ENCODE data around the gene MMAA. TPM values are rescaled to one million over a fixed set of nuclear protein-coding genes. Genes with fewer than 3 reads are reported as not detected.
"Not testable (repeated sequence)": the region's sequence is repeated elsewhere in the genome, so short reads cannot be mapped to it uniquely, and the experiment has no call there.

The MMAA gene
- total RNA-seq, 1 donor from 2014 or later: 7.7 TPM

DNA sequence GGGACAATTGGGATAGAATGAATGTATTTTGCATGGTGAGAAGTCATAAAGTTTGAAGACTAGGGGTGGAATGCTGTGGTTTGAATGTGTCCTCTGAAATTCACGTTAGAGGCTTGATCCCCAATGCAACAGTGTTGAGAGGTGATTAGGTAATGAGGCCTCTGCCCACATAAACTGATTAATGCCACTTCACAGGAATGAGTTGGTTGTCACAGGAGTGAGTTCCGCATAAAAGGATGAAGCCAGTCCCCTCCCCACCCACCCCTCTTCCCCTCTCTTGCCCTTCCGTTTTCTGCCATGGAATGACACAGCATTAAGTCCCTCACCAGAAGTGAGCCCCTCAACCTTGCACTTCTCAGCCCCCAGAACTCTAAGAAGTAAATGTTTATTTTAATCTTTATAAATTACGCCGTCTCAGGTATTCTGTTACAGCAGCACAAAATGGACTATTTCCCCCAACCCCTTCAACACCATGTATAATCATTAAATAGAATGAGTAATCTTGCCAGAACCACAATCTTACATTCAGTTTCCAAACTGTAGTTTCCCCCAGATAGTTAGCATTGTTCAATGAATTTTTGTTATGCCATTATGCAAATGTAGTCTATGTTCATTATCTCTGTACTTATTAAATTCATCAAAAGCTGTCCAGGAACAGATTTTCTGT is 5.5 kb upstream of the MMAA start:
- no peaks in the 10 kb centered on the region for H3K36me3 Mint-ChIP-seq (ENCODE audit: low read depth, unreplicated experiment)
- no peak overlapping the region for H3K4me3 Mint-ChIP-seq (ENCODE audit: unreplicated experiment)
- no peak for TF ChIP-seq CTCF (IDR thresholded peaks at IDR 0.05; ENCODE audit: unreplicated experiment)
- H3K27me3 Mint-ChIP-seq (ENCODE audit: unreplicated experiment): peaks cover 3% of the 10 kb centered on the region
- peaks cover 20% of the 10 kb centered on the region for H3K4me1 Mint-ChIP-seq (ENCODE audit: unreplicated experiment)
- no peaks in the 10 kb centered on the region for H3K9me3 Mint-ChIP-seq (ENCODE audit: unreplicated experiment)
- no peak for DNase-seq (ENCODE audit: low spot score)
- H3K27ac Mint-ChIP-seq (ENCODE audit: unreplicated experiment): no peak overlapping the region

DNA sequence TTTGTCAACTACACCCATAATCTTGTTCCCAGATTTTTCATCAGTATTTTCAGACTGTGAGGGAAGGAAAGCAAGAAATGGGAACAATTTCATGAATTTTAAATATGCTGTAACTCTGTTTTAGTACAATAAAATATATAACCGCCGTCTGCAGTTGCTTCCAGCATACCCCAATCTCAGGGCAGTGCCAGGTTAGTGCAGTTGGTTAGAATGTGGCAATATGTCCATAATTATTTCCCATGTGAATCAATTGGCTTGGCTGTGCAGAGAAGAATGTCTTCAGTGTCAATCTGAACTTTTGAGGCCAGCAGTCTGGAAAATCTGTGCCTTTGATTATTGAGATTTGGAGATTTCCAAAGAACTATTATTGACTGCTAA is 5.0 kb upstream of the MMAA start:
- no peaks in the 10 kb centered on the region for H3K36me3 Mint-ChIP-seq (ENCODE audit: low read depth, unreplicated experiment)
- no peak overlapping the region for H3K27ac Mint-ChIP-seq (ENCODE audit: unreplicated experiment)
- H3K27me3 Mint-ChIP-seq (ENCODE audit: unreplicated experiment): peaks cover 5% of the 10 kb centered on the region
- no peak overlapping the region for H3K4me3 Mint-ChIP-seq (ENCODE audit: unreplicated experiment)
- no peak for DNase-seq (ENCODE audit: low spot score)
- peaks cover 16% of the 10 kb centered on the region for H3K4me1 Mint-ChIP-seq (ENCODE audit: unreplicated experiment)
- no peaks in the 10 kb centered on the region for H3K9me3 Mint-ChIP-seq (ENCODE audit: unreplicated experiment)
- TF ChIP-seq CTCF (IDR thresholded peaks at IDR 0.05; ENCODE audit: unreplicated experiment): no peak

GRCh38 chr4:145618210-145618931 is 814 bp upstream of the MMAA start:
- H3K36me3 Mint-ChIP-seq (ENCODE audit: low read depth, unreplicated experiment): no peaks in the 10 kb centered on the region
- H3K27me3 Mint-ChIP-seq (ENCODE audit: unreplicated experiment): peaks cover 3% of the 10 kb centered on the region
- H3K4me3 Mint-ChIP-seq (ENCODE audit: unreplicated experiment): peak overlapping the region; percentile 90
- no peak for TF ChIP-seq CTCF (IDR thresholded peaks at IDR 0.05; ENCODE audit: unreplicated experiment)
- no peak for DNase-seq (ENCODE audit: low spot score)
- peaks cover 14% of the 10 kb centered on the region for H3K4me1 Mint-ChIP-seq (ENCODE audit: unreplicated experiment)
- H3K9me3 Mint-ChIP-seq (ENCODE audit: unreplicated experiment): no peaks in the 10 kb centered on the region
- peak overlapping the region; percentile 89 for H3K27ac Mint-ChIP-seq (ENCODE audit: unreplicated experiment)

- no peak for TF ChIP-seq CTCF (IDR thresholded peaks at IDR 0.05; ENCODE audit: unreplicated experiment)
- Mint-ChIP-seq H3K9me3 (ENCODE audit: unreplicated experiment) (no peaks in the 10 kb centered on the region), H3K4me1 (ENCODE audit: unreplicated experiment) (peaks cover 20% of the 10 kb centered on the region), H3K27ac (ENCODE audit: unreplicated experiment) (peak overlapping the region; percentile 96), H3K36me3 (ENCODE audit: low read depth, unreplicated experiment) (no peaks in the 10 kb centered on the region), H3K4me3 (ENCODE audit: unreplicated experiment) (peak overlapping the region; percentile 97), H3K27me3 (ENCODE audit: unreplicated experiment) (peaks cover 3% of the 10 kb centered on the region)
- DNase-seq (ENCODE audit: low spot score): peak; percentile 16
These were observed 433 bp downstream of the MMAA start for GRCh38 chr4:145619639-145619996.

DNA sequence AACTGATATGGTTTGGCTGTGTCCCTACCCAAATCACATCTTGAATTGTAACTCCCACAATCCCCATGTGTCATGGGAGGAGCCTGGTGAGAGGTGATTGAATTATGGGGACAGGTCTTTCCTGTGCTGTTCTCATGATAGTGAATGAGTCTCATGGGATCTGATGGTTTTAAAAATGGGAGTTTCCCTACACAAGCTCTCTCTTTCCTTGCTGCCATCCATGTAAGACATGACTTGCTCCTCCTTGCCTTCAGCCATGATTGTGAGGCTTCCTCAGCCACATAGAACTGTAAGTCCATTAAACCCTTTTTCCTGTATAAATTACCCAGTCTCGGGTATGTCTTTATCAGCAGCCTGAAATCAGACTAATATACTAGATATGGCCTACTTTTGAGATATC is 2.9 kb downstream of the MMAA start:
- not testable (repeated sequence) for H3K9me3 Mint-ChIP-seq (ENCODE audit: unreplicated experiment)

More for the DNA sequence above, 2.9 kb downstream of the MMAA start:
- not testable (repeated sequence) for H3K27me3 Mint-ChIP-seq (ENCODE audit: unreplicated experiment); H3K36me3 Mint-ChIP-seq (ENCODE audit: low read depth, unreplicated experiment); H3K4me3 Mint-ChIP-seq (ENCODE audit: unreplicated experiment); H3K27ac Mint-ChIP-seq (ENCODE audit: unreplicated experiment); DNase-seq (ENCODE audit: low spot score)
- H3K4me1 Mint-ChIP-seq (ENCODE audit: unreplicated experiment): peaks cover 22% of the 10 kb centered on the region
